WTC11 (cell line): ENCODE data around the gene GRK2. TPM values are rescaled to one million over a fixed set of nuclear protein-coding genes. Genes with fewer than 3 reads are reported as not detected.

Experiments
- ATAC-seq: fragments of 200-7000 bp; cut with Tn5 transposase; 2 replicates; pipeline ENCODE4 v1.10.0; 2021; ENCODE audit warnings: mild to moderate bottlenecking, moderate library complexity
- CTCF ChIA-PET: fragments of 300-600 bp; sonication (Branson Sonifier 250); formaldehyde crosslinking; loops from one replicate; lab custom pipeline; 2021; ENCODE audit warnings: antibody characterized with exemption; lab: Charles Lee
- POLR2A ChIA-PET: fragments of 350-600 bp; sonication (Branson Sonifier 250); formaldehyde crosslinking; loops from one replicate; lab custom pipeline; 2021; ENCODE audit warnings: antibody characterized with exemption; lab: Charles Lee
- DNase-seq: peaks from one replicate; pipeline ENCODE4 v3.0.0; 2021; ENCODE audit warnings: low spot score
- H3K27ac Mint-ChIP-seq: 2 replicates; pipeline ENCODE4 v1.8.0; 2021; ENCODE audit warnings: mixed read lengths
- H3K27me3 Mint-ChIP-seq: 2 replicates; pipeline ENCODE4 v1.8.0; 2021; ENCODE audit warnings: low read depth, mild to moderate bottlenecking, moderate library complexity, mixed read lengths
- H3K36me3 Mint-ChIP-seq: 2 replicates; pipeline ENCODE4 v1.8.0; 2021; ENCODE audit warnings: mixed read lengths
- H3K4me1 Mint-ChIP-seq: 2 replicates; pipeline ENCODE4 v1.8.0; 2022; ENCODE audit warnings: mixed read lengths
- H3K4me3 Mint-ChIP-seq: 2 replicates; pipeline ENCODE4 v1.8.0; 2021; ENCODE audit warnings: mild to moderate bottlenecking, moderate library complexity, mixed read lengths
- H3K9me3 Mint-ChIP-seq: 2 replicates; pipeline ENCODE4 v1.8.0; 2021; ENCODE audit warnings: mixed read lengths
- ETV6 ChIP-seq: sonication (generic); formaldehyde crosslinking; IDR thresholded peaks from 2 replicates; pipeline ENCODE4 v1.8.1; 2022; ENCODE audit warnings: mild to moderate bottlenecking, missing genetic modification reagents
- IRF2 ChIP-seq: sonication (generic); formaldehyde crosslinking; IDR thresholded peaks from 2 replicates; pipeline ENCODE4 v1.8.0; 2022; ENCODE audit warnings: low read depth, missing genetic modification reagents, borderline replicate concordance
- NFATC4 ChIP-seq: fragments of 250-450 bp; sonication (Bioruptor Pico); IDR thresholded peaks from 2 replicates; pipeline ENCODE4 v1.9.0; 2021; ENCODE audit warnings: mild to moderate bottlenecking
- SP1 ChIP-seq: sonication (generic); formaldehyde crosslinking; conservative IDR thresholded peaks from 2 replicates; pipeline ENCODE4 v1.8.1; 2022; ENCODE audit warnings: missing genetic modification reagents
- ZNF396 ChIP-seq: fragments of 250-450 bp; sonication (Bioruptor Pico); IDR thresholded peaks from 2 replicates; pipeline ENCODE4 v1.8.0; 2021; ENCODE audit warnings: mild to moderate bottlenecking, moderate library complexity, borderline replicate concordance
- ZNF423 ChIP-seq: fragments of 250-450 bp; sonication (Bioruptor Pico); IDR thresholded peaks from 2 replicates; pipeline ENCODE4 v2.1.2; 2022; ENCODE audit warnings: mild to moderate bottlenecking, moderate library complexity
- total RNA-seq: library from RNA; stranded (reverse); gene quantifications from 3 replicates; pipeline ENCODE4 v1.2.3, GENCODE V29; 2021
- TF ChIP-seq, protein P1 (sequence below): sonication (generic); formaldehyde crosslinking; conservative IDR thresholded peaks from 2 replicates; pipeline ENCODE4 v1.8.1; 2022; ENCODE audit warnings: mild to moderate bottlenecking, missing genetic modification reagents
- TF ChIP-seq, protein P2 (sequence below): sonication (generic); formaldehyde crosslinking; IDR thresholded peaks from 2 replicates; pipeline ENCODE4 v1.8.1; 2023; ENCODE audit warnings: mild to moderate bottlenecking, missing genetic modification reagents, borderline replicate concordance
- TF ChIP-seq, protein P3 (sequence below): sonication (generic); formaldehyde crosslinking; IDR thresholded peaks from 2 replicates; pipeline ENCODE4 v1.8.0; 2022; ENCODE audit warnings: mild to moderate bottlenecking, missing genetic modification reagents
- TF ChIP-seq, protein P4 (sequence below): fragments of 250-450 bp; sonication (Bioruptor Pico); IDR thresholded peaks from 2 replicates; pipeline ENCODE4 v1.9.0; 2021; ENCODE audit warnings: mild to moderate bottlenecking
- TF ChIP-seq, protein P5 (sequence below): sonication (generic); formaldehyde crosslinking; IDR thresholded peaks from 2 replicates; pipeline ENCODE4 v1.8.1; 2023; ENCODE audit warnings: mild to moderate bottlenecking, missing genetic modification reagents
- TF ChIP-seq, protein P6 (sequence below): fragments of 250-450 bp; sonication (Bioruptor Pico); IDR thresholded peaks from 2 replicates; pipeline ENCODE4 v1.9.0; 2021; ENCODE audit warnings: moderate library complexity, mild to moderate bottlenecking, inconsistent platforms, borderline replicate concordance
- TF ChIP-seq, protein P7 (sequence below): fragments of 250-450 bp; sonication (Bioruptor Pico); IDR thresholded peaks from 2 replicates; pipeline ENCODE4 v1.9.0; 2021; ENCODE audit warnings: mild to moderate bottlenecking
- TF ChIP-seq, protein P8 (sequence below): sonication (generic); formaldehyde crosslinking; conservative IDR thresholded peaks from 2 replicates; pipeline ENCODE4 v1.8.1; 2023; ENCODE audit warnings: mild to moderate bottlenecking, low read depth, missing genetic modification reagents, moderate library complexity

Gene GRK2
- total RNA-seq, 1 experiment from 2014 or later, result 68.1 TPM

DNA sequence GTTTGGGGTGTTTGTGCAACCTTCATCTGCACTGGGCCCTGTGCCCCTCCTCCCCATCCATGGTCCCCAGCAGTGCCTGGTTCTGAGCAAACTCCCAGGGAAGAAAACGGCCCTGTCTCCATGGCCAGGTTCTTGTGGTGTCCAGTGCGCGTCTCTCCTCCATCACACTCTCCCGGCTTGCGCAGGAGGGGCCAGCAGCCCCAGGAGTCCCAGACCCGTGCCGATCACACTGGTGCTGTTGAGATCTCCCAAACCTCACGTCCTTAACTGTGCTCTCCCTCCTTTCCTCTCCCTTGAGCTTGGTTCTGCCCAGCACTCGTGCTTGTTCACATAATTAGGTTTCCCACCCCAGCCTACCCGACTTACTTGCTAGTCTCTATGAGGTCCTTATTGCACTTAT lies 10.9 kb upstream of the GRK2 start (continued):
- TF ChIP-seq, protein P1, sequence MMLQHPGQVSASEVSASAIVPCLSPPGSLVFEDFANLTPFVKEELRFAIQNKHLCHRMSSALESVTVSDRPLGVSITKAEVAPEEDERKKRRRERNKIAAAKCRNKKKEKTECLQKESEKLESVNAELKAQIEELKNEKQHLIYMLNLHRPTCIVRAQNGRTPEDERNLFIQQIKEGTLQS (CRISPR knock-in tag), result no peak
- TF ChIP-seq ZNF423 (CRISPR knock-in tag), result no peak
- TF ChIP-seq, all 79 proteins: peak for 0

DNA sequence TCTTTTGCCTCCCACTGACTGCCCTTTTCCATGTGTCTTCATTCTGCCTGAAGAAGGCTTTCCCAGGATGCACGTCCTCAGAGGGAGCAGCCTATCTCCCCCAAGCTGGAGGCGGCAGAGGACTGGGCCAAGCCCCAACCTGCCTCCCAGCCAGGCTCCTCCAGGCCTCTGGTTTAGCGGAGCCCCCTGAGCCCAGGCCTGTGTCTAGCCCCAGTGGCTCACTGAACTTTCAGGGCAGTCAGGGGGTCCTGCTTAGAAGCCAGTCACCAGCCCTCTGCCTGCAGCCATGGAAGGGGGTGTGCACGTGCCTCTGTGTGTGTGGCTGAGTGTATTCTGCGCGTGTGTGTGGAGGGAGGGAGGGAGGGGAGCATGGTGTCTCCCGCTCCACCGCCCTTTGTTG lies 10.4 kb upstream of the GRK2 start:
- peaks cover 9% of the 10 kb centered on the region for H3K27me3 Mint-ChIP-seq
- TF ChIP-seq, protein P2, sequence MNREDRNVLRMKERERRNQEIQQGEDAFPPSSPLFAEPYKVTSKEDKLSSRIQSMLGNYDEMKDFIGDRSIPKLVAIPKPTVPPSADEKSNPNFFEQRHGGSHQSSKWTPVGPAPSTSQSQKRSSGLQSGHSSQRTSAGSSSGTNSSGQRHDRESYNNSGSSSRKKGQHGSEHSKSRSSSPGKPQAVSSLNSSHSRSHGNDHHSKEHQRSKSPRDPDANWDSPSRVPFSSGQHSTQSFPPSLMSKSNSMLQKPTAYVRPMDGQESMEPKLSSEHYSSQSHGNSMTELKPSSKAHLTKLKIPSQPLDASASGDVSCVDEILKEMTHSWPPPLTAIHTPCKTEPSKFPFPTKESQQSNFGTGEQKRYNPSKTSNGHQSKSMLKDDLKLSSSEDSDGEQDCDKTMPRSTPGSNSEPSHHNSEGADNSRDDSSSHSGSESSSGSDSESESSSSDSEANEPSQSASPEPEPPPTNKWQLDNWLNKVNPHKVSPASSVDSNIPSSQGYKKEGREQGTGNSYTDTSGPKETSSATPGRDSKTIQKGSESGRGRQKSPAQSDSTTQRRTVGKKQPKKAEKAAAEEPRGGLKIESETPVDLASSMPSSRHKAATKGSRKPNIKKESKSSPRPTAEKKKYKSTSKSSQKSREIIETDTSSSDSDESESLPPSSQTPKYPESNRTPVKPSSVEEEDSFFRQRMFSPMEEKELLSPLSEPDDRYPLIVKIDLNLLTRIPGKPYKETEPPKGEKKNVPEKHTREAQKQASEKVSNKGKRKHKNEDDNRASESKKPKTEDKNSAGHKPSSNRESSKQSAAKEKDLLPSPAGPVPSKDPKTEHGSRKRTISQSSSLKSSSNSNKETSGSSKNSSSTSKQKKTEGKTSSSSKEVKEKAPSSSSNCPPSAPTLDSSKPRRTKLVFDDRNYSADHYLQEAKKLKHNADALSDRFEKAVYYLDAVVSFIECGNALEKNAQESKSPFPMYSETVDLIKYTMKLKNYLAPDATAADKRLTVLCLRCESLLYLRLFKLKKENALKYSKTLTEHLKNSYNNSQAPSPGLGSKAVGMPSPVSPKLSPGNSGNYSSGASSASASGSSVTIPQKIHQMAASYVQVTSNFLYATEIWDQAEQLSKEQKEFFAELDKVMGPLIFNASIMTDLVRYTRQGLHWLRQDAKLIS (CRISPR knock-in tag), result no peak
- TF ChIP-seq, protein P3, sequence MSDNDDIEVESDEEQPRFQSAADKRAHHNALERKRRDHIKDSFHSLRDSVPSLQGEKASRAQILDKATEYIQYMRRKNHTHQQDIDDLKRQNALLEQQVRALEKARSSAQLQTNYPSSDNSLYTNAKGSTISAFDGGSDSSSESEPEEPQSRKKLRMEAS (CRISPR knock-in tag), result no peak
- TF ChIP-seq ZNF396 (CRISPR knock-in tag) (no peak), ETV6 (CRISPR knock-in tag) (no peak)
- no peaks in the 10 kb centered on the region for H3K4me1 Mint-ChIP-seq
- DNase-seq (no peak), ATAC-seq (no peak)
- ChIA-PET POLR2A (no interaction called here), CTCF (interaction anchor here (1.0 kb wide), 1 partner anchor 175 kb away, joined by 3 read pairs; no protein-coding TSS in a partner anchor)
- H3K36me3 Mint-ChIP-seq, result peaks cover 57% of the 10 kb centered on the region
- H3K27ac Mint-ChIP-seq, result peak overlapping the region; percentile 27; the same call in 1 of the 2 replicates
- H3K9me3 Mint-ChIP-seq, result no peaks in the 10 kb centered on the region
- no peak overlapping the region for H3K4me3 Mint-ChIP-seq

DNA sequence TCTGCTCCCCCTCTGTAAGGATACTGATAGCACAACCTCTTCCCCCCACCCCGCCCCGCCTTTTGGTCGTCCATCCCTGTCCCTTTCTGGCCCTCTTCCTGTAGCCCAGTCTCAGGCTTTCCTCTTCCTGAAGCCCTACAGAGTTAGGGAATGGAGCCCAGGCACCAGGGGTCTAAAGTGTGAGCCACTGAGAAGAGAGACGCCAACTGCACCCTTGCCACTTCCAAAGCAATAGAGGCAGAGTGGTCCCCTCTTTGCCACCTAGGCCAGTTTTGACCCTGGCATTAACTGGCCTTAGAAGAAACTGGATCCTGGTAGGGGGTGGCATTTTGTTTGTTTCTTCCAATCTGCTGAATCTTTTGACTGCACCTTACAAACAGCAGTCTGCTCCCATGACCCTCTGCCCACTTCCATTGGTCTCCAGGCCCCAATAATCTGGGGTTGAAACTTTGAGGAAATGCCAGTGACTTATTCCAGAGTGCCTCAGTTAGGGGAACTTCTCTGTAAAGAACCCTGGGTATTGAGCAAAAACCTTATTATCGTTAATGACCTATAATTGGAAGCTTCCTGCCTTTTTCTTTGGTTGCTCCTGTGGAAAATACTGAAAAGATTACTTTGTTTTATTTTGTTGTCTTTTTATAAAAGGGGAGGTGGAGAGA lies 9.7 kb upstream of the GRK2 start:
- Mint-ChIP-seq H3K4me1 (no peaks in the 10 kb centered on the region), H3K4me3 (no peak overlapping the region), H3K36me3 (peaks cover 51% of the 10 kb centered on the region), H3K27ac (peak overlapping the region; percentile 53; the same call in 1 of the 2 replicates), H3K9me3 (no peaks in the 10 kb centered on the region), H3K27me3 (peaks cover 9% of the 10 kb centered on the region)
- ChIA-PET POLR2A (no interaction called here), CTCF (interaction anchor here (1.0 kb wide), 1 partner anchor 176 kb away, joined by 3 read pairs; no protein-coding TSS in a partner anchor)
- TF ChIP-seq, protein P4, sequence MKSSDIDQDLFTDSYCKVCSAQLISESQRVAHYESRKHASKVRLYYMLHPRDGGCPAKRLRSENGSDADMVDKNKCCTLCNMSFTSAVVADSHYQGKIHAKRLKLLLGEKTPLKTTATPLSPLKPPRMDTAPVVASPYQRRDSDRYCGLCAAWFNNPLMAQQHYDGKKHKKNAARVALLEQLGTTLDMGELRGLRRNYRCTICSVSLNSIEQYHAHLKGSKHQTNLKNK (CRISPR knock-in tag), result no peak
- TF ChIP-seq SP1 (CRISPR knock-in tag), result no peak
- TF ChIP-seq, protein P5, sequence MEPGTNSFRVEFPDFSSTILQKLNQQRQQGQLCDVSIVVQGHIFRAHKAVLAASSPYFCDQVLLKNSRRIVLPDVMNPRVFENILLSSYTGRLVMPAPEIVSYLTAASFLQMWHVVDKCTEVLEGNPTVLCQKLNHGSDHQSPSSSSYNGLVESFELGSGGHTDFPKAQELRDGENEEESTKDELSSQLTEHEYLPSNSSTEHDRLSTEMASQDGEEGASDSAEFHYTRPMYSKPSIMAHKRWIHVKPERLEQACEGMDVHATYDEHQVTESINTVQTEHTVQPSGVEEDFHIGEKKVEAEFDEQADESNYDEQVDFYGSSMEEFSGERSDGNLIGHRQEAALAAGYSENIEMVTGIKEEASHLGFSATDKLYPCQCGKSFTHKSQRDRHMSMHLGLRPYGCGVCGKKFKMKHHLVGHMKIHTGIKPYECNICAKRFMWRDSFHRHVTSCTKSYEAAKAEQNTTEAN (CRISPR knock-in tag), result no peak
- TF ChIP-seq, protein P6, sequence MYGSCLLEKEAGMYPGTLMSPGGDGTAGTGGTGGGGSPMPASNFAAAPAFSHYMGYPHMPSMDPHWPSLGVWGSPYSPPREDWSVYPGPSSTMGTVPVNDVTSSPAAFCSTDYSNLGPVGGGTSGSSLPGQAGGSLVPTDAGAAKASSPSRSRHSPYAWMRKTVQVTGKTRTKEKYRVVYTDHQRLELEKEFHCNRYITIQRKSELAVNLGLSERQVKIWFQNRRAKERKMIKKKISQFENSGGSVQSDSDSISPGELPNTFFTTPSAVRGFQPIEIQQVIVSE (CRISPR knock-in tag), result no peak
- ATAC-seq (no peak), DNase-seq (no peak)

DNA sequence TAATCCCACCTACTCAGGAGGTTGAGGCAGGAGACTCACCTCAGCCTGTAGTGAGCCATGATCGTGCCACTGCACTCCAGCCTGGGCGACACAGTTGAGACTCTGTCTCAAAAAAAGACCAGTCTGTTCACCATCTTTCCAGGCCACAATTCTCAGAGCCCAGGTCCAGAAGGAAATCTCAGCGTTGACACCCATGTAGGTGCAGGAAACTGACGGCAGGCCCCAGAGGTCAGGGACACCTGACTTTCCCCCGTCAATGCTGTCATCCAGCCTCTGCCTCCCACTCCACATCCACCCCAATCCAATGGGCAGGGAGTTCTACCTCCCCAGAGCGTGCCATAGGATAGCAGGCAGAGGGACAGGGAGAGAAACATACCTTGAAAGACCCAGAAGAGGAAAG lies 5.9 kb upstream of the GRK2 start:
- H3K36me3 Mint-ChIP-seq, result peaks cover 13% of the 10 kb centered on the region
- H3K27me3 Mint-ChIP-seq, result peaks cover 30% of the 10 kb centered on the region
- ChIA-PET CTCF (no interaction called here), POLR2A (no interaction called here)
- DNase-seq, result no peak
- no peaks in the 10 kb centered on the region for H3K9me3 Mint-ChIP-seq
- peaks cover 15% of the 10 kb centered on the region for H3K4me1 Mint-ChIP-seq
- no peak overlapping the region for H3K27ac Mint-ChIP-seq
- peak overlapping the region; percentile 69 for H3K4me3 Mint-ChIP-seq
- no peak for ATAC-seq
- TF ChIP-seq SP1 (CRISPR knock-in tag) (no peak), NFATC4 (no peak), IRF2 (CRISPR knock-in tag) (no peak)
- TF ChIP-seq, protein P7, sequence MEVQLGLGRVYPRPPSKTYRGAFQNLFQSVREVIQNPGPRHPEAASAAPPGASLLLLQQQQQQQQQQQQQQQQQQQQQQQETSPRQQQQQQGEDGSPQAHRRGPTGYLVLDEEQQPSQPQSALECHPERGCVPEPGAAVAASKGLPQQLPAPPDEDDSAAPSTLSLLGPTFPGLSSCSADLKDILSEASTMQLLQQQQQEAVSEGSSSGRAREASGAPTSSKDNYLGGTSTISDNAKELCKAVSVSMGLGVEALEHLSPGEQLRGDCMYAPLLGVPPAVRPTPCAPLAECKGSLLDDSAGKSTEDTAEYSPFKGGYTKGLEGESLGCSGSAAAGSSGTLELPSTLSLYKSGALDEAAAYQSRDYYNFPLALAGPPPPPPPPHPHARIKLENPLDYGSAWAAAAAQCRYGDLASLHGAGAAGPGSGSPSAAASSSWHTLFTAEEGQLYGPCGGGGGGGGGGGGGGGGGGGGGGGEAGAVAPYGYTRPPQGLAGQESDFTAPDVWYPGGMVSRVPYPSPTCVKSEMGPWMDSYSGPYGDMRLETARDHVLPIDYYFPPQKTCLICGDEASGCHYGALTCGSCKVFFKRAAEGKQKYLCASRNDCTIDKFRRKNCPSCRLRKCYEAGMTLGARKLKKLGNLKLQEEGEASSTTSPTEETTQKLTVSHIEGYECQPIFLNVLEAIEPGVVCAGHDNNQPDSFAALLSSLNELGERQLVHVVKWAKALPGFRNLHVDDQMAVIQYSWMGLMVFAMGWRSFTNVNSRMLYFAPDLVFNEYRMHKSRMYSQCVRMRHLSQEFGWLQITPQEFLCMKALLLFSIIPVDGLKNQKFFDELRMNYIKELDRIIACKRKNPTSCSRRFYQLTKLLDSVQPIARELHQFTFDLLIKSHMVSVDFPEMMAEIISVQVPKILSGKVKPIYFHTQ, result no peak
- TF ChIP-seq, protein P8, sequence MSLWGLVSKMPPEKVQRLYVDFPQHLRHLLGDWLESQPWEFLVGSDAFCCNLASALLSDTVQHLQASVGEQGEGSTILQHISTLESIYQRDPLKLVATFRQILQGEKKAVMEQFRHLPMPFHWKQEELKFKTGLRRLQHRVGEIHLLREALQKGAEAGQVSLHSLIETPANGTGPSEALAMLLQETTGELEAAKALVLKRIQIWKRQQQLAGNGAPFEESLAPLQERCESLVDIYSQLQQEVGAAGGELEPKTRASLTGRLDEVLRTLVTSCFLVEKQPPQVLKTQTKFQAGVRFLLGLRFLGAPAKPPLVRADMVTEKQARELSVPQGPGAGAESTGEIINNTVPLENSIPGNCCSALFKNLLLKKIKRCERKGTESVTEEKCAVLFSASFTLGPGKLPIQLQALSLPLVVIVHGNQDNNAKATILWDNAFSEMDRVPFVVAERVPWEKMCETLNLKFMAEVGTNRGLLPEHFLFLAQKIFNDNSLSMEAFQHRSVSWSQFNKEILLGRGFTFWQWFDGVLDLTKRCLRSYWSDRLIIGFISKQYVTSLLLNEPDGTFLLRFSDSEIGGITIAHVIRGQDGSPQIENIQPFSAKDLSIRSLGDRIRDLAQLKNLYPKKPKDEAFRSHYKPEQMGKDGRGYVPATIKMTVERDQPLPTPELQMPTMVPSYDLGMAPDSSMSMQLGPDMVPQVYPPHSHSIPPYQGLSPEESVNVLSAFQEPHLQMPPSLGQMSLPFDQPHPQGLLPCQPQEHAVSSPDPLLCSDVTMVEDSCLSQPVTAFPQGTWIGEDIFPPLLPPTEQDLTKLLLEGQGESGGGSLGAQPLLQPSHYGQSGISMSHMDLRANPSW (CRISPR knock-in tag), result no peak
